Memory B cell (primary cell): ENCODE measurements around the gene GLOD4.
"Not testable (repeated sequence)": the region's sequence is repeated elsewhere in the genome, so short reads cannot be mapped to it uniquely, and the experiment has no call there.

Experiments used
- ATAC-seq: fragments of 150-1000 bp; cut with Tn5 transposase; 2 replicates; pipeline ENCODE4 v1.10.0; 2021; ENCODE audit warnings: low read depth, mild to moderate bottlenecking, moderate library complexity
- DNase-seq, 2 donors: peaks; one replicate each; pipeline ENCODE4 v3.0.0; 2022; ENCODE audit warnings: low spot score in 2 of 2
- H3K27ac Mint-ChIP-seq: one replicate; pipeline ENCODE4 v1.8.0; 2022; ENCODE audit warnings: mild to moderate bottlenecking, moderate library complexity, mixed read lengths
- H3K27me3 Mint-ChIP-seq: one replicate; pipeline ENCODE4 v1.8.0; 2022; ENCODE audit warnings: mixed read lengths
- H3K36me3 Mint-ChIP-seq: one replicate; pipeline ENCODE4 v1.8.0; 2022; ENCODE audit warnings: mild to moderate bottlenecking, mixed read lengths
- H3K4me1 Mint-ChIP-seq: one replicate; pipeline ENCODE4 v1.8.0; 2022; ENCODE audit warnings: mixed read lengths
- H3K4me3 Mint-ChIP-seq: one replicate; pipeline ENCODE4 v1.8.0; 2022; ENCODE audit warnings: mild to moderate bottlenecking, moderate library complexity, mixed read lengths
- H3K9me3 Mint-ChIP-seq: one replicate; pipeline ENCODE4 v1.8.0; 2022; ENCODE audit warnings: mixed read lengths

GLOD4 gene

DNA sequence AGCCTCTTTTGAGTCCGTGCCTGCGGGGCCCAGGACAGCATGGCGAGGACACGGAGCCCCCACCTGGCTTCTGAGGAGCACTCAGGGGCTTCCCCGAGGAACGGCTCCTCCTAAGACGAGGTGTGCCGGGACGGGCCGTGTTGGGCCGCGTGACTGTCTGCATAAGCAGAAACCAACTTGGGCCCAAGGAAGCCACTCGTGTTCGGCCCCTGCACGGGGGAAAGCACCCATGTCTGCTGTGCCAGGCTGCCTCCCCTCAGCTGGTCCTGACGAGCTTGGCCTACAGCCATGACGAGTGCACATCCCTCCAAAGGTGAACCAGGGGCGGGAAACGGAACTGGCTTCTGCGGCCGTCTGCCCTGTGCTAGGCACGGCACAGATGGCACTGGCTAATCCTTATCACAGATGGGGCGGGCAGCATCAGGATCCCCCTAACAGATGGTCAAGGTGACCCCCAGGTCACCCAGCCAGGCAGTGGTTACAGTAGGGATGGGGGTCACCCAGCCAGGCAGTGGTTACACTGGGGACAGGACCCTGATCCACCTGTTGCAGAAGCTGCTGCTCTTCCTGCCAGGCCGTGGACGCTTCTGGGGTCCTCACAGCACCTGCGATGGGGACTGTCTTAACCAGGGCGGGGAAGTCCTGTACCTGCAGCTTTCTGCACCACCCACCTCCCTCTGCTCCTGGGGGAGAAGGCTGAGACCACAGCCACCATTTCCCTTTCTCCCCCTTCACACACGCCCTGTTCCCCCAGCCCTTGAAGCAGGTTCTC is 25.6 kb upstream of the GLOD4 start:
- Mint-ChIP-seq H3K36me3 (peaks cover 5% of the 10 kb centered on the region), H3K4me1 (peaks cover 4% of the 10 kb centered on the region), H3K4me3 (no peak overlapping the region), H3K27ac (no peak overlapping the region), H3K27me3 (peaks cover 16% of the 10 kb centered on the region), H3K9me3 (peaks cover 4% of the 10 kb centered on the region)
- no peak for DNase-seq
- ATAC-seq: no peak

DNA sequence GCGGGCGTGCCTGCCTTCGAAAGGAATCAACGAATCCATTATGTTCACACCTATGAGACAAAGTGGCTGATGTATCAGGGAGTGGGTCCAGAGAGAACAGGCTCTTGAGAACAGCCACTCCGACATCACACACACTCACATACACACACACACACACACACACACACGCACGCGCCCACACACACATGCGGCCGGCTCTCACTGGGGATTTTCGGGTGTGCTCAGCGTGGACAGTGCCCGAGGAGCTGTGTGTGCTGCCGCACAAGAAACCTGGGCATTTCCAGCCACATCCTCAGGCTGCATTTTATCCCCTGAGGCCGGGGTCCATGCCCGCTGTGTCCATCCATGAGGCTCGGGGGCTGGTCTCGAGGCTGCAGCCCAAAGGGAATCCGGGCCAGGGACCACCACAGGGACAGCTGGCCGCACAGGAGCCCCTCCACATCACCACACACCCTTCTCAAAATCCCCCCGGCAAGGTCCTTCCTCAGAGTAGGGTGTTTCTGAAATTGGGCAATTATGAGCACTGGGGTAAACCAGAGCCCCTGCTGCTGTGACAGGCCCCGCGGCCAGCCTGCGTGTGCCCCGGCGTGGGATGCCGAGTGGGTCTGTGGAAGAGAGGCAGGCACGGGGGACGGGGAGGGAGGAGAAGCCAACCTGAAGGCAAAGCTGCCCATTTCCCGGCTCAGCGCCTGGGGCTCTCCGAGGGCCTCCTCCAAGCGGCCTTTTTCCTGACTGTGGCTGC is 24.9 kb upstream of the GLOD4 start:
- Mint-ChIP-seq H3K27ac (no peak overlapping the region), H3K36me3 (peaks cover 2% of the 10 kb centered on the region), H3K4me3 (no peak overlapping the region), H3K4me1 (no peaks in the 10 kb centered on the region), H3K9me3 (no peaks in the 10 kb centered on the region), H3K27me3 (peaks cover 12% of the 10 kb centered on the region)
- DNase-seq (no peak), ATAC-seq (no peak)

DNA sequence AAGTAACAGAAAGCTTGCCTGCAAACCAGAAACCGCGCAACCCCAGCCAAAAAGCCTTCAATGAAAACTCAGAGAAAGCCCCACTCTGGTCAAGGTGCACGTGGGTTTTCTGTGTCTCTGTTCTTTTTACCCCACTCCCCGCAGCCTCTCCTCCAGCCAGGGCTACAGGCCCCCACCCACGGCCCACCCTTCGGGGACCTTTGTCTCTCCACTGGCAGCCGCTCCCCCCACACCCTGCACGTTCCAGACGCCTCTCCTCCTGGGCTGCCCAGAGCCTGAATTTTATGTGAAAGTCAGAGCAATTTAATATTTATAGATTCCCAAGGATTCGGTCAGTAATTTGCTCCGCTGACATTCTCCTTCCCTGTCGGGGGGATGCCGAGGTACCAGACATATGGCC is 24.3 kb upstream of the GLOD4 start:
- H3K36me3 Mint-ChIP-seq: peaks cover 2% of the 10 kb centered on the region
- ATAC-seq (no peak), DNase-seq (no peak)
- no peak overlapping the region for H3K4me3 Mint-ChIP-seq
- no peaks in the 10 kb centered on the region for H3K9me3 Mint-ChIP-seq
- H3K27me3 Mint-ChIP-seq: peaks cover 12% of the 10 kb centered on the region
- H3K4me1 Mint-ChIP-seq: no peaks in the 10 kb centered on the region
- H3K27ac Mint-ChIP-seq: no peak overlapping the region

DNA sequence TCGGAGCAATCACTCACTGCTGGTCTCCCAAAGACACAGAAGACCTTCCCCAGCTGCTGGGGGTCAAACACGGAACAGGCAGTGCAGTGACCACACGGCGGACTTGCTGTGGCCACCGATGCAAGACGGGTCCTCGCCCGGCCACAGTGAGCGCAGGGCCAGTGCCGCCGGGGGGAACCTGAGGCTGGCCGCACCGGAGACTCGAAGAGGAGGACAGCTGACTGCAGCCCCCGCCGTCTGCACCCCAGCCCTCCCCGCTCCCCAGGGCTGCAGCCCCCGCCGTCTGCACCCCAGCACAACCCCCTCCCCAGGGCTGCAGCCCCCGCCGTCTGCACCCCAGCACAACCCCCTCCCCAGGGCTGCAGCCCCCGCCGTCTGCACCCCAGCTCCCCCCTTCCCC is 23.8 kb upstream of the GLOD4 start:
- H3K9me3 Mint-ChIP-seq, H3K27ac Mint-ChIP-seq, ATAC-seq, H3K4me1 Mint-ChIP-seq, DNase-seq, H3K36me3 Mint-ChIP-seq, H3K4me3 Mint-ChIP-seq: not testable (repeated sequence)
- peaks cover 11% of the 10 kb centered on the region for H3K27me3 Mint-ChIP-seq

DNA sequence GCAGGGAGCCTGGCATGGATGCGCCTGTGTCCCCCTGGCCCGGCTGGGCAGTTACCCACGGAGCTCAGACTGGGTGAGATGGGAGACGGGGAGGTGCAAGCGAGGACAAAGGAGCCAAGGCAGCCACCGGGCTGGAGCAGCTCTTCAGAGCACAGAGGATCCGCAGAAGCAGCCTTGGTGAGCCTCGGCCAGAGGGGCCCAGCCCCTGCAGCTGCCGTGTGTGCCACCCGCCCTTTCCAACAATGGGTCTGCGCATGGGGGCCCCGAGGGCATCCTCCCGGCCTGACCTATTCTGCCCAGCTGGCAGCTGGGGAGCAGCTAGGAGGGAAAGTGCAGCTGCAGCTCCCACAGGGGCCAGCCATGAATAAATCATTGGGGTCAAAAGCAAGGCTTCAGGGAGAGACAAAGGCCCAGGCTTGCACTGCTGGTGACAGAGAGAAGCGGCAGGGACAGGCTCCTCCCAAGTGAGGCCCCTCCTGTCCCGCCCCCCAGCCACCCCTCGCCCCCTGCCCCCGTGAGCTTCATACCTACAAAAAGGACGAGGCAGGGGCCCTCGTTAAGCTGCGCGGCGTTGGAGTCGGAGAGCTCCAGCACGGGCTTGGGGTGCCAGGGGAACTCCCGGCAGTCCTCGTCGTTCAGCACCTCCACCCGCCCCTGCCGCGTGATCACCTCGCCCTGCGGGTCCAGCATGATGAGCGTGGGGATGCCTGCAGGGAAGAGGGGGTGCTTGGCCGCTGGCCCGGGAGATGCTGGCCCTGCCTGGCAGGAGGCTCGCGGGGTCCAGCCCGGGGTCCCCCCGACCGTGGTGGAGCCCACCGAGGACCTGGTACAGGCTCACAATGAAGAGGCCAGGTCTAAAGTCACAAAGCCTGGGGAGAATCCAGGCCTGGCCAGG is 22.7 kb upstream of the GLOD4 start:
- Mint-ChIP-seq H3K4me1 (no peaks in the 10 kb centered on the region), H3K36me3 (no peaks in the 10 kb centered on the region), H3K4me3 (no peak overlapping the region), H3K27ac (no peak overlapping the region), H3K9me3 (no peaks in the 10 kb centered on the region), H3K27me3 (peaks cover 5% of the 10 kb centered on the region)
- ATAC-seq (no peak), DNase-seq (no peak)

DNA sequence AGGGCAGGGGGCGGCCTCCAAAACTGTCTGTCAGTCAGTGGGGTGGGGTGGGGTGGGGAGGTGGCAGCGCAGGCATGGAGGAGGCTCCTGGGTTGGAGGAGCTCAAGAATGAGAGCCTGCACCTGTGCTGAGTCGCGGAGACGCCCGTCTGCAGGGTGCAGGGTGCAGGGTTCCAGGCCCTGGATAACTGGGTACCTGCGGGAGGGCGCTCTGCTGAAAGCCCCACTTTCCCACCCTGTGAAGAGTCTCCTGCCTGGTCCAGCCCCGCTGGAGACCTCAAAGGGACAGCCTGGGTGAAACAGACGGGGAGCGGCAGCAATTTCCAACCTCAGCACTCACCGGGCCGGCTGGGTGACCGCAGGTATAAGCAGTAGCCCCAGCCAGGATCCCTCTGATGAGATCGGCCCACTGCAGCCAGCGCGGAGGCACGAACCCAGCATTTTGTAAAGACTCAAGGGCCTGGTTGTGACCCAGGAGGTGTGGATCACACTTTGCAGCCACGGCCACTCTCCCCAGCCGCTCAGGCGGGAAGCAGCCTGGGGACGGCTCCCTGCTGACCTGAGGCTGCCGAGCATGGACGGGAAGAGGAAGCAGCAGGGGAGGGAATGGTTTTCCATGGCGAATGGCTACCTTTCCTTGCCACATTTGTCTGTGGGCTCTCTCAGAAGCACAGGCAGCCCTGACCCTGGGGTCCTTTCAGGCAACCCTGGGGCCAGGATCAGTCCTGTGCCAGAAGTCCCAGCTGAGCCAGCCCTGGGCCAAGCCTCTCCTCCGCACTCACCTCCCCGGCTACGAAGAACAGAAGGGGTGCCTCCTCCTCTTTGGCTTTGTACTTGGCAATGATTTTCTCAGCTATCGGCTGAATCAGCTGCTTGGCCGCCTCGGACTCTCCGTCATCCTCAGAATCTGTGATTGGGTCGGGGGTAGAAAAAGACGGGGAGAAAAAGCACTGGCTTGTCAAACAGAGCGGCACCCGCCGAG is 21.1 kb upstream of the GLOD4 start:
- Mint-ChIP-seq H3K27ac (no peak overlapping the region), H3K4me3 (no peak overlapping the region)

DNA sequence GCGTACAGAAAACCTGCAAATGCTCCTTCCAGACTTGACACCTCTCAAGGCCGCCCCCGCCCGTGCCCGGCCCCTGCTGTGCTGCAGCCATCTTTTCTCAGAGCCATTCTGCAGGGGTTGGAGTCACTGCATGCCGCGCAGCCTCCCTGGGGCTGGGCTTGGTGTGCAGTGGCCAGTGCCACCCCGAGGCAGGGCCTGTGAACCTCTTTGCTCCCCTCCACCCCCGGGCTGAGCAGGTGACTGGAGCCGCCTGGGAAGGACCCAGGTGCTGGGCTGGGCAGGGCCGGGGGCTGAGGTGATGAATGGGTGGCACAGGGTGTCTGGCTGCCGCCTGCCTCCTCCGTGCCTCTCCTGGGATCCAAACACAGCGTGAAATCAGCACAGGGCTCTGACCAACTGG is 20.4 kb upstream of the GLOD4 start:
- Mint-ChIP-seq H3K36me3 (no peaks in the 10 kb centered on the region), H3K4me3 (no peak overlapping the region), H3K4me1 (no peaks in the 10 kb centered on the region), H3K27me3 (no peaks in the 10 kb centered on the region), H3K9me3 (no peaks in the 10 kb centered on the region), H3K27ac (no peak overlapping the region)
- DNase-seq (no peak), ATAC-seq (no peak)

More for the DNA sequence above, 21.1 kb upstream of the GLOD4 start:
- no peaks in the 10 kb centered on the region for H3K36me3 Mint-ChIP-seq
- H3K4me1 Mint-ChIP-seq: no peaks in the 10 kb centered on the region
- DNase-seq (no peak), ATAC-seq (no peak)
- H3K9me3 Mint-ChIP-seq: no peaks in the 10 kb centered on the region
- H3K27me3 Mint-ChIP-seq: no peaks in the 10 kb centered on the region

DNA sequence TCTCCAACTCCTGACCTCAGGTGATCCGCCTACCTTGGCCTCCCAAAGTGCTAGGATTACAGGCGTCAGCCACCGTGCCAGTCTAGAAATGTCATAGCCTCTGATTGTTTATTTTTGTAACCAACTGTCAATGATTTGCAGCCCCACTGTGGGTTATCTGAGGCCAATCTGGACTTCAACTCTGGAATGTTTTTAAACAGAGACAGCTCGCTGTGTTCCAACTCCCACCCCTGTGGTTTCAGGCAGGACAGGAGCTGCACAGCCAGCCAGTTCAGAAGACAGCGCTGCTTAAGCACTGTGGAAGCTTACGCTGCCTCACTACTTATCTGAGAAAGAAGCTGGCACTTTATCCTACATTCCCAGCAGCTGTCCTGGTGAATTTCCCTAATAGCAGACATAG is 19.6 kb upstream of the GLOD4 start:
- no peaks in the 10 kb centered on the region for H3K4me1 Mint-ChIP-seq
- H3K4me3 Mint-ChIP-seq: no peak overlapping the region
- DNase-seq (no peak), ATAC-seq (no peak)
- H3K9me3 Mint-ChIP-seq: no peaks in the 10 kb centered on the region
- no peaks in the 10 kb centered on the region for H3K27me3 Mint-ChIP-seq
- H3K36me3 Mint-ChIP-seq: no peaks in the 10 kb centered on the region
- no peak overlapping the region for H3K27ac Mint-ChIP-seq

DNA sequence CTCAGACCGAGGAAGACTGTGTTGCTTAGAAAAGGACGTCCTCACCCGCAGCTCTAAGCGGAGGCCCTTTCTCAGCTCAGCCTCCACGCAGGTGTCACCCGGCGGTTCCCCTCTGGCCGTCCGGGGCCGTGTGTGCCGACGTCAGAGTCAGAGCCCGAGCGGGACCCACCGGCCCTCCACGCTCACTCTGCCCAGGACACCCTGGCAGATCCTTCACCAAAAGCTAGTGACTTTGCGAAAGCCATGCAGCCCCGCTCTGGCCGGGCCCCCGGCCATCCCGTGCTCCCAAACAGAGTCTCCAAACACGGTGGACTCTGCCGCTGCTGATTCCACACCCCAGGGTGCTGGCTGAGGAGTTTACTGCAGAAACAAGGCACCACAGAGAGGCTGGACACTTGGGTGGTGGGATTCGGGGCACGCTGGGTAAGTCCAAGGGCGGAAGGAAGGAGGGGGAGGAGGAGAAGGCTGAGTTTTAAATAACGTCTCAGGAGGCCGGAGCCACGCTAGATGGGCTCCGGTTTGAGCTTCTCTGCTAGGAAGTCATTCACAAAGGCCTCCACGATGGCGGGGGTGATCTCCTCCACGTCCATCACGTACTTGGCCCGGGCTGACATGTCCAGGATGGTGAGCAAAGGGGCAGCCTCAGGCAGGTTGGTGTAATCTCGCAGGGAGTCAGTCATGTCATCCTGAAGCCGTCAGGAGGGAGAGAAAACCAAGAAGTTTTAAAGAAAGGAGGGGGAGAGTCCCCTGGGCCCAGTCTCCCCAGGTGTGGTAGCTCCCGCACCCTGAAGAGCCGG is 18.6 kb upstream of the GLOD4 start:
- Mint-ChIP-seq H3K4me1 (no peaks in the 10 kb centered on the region), H3K27ac (no peak overlapping the region), H3K36me3 (no peaks in the 10 kb centered on the region), H3K4me3 (no peak overlapping the region), H3K9me3 (no peaks in the 10 kb centered on the region), H3K27me3 (no peaks in the 10 kb centered on the region)
- DNase-seq (no peak), ATAC-seq (no peak)

DNA sequence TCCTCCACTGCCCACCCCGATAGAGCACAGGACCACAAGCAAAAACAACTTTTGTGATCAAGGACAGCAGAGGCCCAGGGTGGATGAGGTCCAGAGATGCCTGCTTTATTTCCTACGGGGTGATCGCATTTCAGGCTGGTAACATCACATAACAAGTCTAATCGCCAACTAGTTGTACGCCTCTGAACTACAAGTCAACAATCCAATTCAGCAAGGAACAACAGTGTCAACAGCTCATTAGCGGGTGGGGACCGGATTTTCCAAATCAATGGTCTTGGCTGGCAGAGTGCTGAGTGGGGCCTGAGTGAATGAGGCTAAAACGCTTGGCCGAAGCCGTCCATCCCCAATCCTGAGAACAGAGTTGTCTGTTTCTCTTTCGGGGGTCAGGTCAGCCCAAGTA is 17.2 kb upstream of the GLOD4 start:
- no peaks in the 10 kb centered on the region for H3K27me3 Mint-ChIP-seq
- no peaks in the 10 kb centered on the region for H3K4me1 Mint-ChIP-seq
- H3K9me3 Mint-ChIP-seq: no peaks in the 10 kb centered on the region
- no peak overlapping the region for H3K27ac Mint-ChIP-seq
- H3K4me3 Mint-ChIP-seq: no peak overlapping the region
- no peaks in the 10 kb centered on the region for H3K36me3 Mint-ChIP-seq
- DNase-seq (no peak), ATAC-seq (no peak)

DNA sequence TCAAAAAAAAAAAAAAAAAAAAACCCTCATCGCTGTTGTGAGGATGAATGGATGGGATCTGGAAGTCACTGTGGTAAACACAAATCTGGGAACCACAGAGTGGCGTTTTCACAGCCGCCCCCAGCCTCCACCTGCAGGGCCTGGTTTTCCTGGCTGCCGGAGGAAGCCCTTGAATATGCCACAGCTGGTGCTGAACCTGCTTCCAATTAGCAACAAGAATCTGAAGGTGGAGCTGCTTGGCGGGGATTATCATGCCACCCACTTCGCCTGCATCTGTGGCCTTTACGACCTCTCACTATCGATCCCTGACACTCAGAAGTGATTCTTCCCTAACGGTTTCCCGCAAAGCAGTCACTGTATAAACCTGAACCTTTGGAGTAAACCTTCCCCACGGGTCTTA is 16.2 kb upstream of the GLOD4 start:
- DNase-seq (no peak), ATAC-seq (no peak)
- Mint-ChIP-seq H3K27me3 (no peaks in the 10 kb centered on the region), H3K27ac (no peak overlapping the region), H3K9me3 (no peaks in the 10 kb centered on the region), H3K4me1 (no peaks in the 10 kb centered on the region), H3K4me3 (no peak overlapping the region), H3K36me3 (no peaks in the 10 kb centered on the region)

DNA sequence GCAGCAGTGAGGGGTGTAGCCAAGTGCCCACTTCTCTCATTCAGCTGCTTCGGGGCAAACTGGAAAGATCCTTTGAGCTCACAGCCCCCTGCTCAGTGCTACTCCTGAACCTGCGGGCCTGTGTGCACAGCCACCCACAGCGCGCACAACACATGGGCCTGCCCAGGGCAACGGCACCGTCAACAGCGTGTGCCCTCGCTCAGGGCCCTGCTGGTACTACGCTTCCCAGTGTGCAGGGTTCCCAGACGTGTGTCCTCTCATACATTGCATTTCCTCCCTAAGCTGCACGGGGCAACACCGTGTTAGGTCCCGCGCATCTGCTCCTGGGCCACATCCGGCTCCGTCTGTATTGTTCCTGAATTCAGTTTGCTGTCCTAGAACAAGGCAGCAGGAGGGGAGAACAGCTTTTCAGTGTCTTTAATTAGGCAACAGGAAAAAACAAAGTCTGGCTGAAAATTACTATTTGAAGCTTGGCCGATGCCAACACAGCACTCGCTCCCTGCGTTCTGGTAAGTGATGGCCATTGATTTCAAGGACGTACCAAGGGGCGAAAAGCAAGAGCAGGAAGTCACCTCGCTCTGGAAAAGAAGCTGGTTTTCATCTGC is 15.3 kb upstream of the GLOD4 start:
- no peaks in the 10 kb centered on the region for H3K9me3 Mint-ChIP-seq
- no peak for DNase-seq
- H3K27me3 Mint-ChIP-seq: no peaks in the 10 kb centered on the region
- ATAC-seq: no peak
- no peak overlapping the region for H3K4me3 Mint-ChIP-seq
- no peak overlapping the region for H3K27ac Mint-ChIP-seq
- H3K4me1 Mint-ChIP-seq: no peaks in the 10 kb centered on the region
- peaks cover 2% of the 10 kb centered on the region for H3K36me3 Mint-ChIP-seq
